K562 (cell line): ENCODE data around the gene MRM3. TPM values are rescaled to one million over a fixed set of nuclear protein-coding genes. Genes with fewer than 3 reads are reported as not detected.

ENCODE experiments used
- ASH1L ChIP-seq: fragments of 450-650 bp; IDR thresholded peaks from 2 replicates; pipeline ENCODE4 v1.6.1; 2018; ENCODE audit warnings: borderline replicate concordance, mild to moderate bottlenecking, low read depth; ENCODE audit not compliant: partially characterized antibody
- IFI16 ChIP-seq: fragments of 250-450 bp; sonication (Bioruptor Pico); IDR thresholded peaks from 2 replicates; pipeline ENCODE4 v2.1.2; 2022; ENCODE audit warnings: mild to moderate bottlenecking, inconsistent platforms
- MEIS2 ChIP-seq: fragments of 450-650 bp; IDR thresholded peaks from 2 replicates; pipeline ENCODE4 v1.6.1; 2014; ENCODE audit warnings: mild to moderate bottlenecking; ENCODE audit not compliant: partially characterized antibody
- MYBL2 ChIP-seq, 2 experiments: fragments of 450-650 bp in 1 of 2; sonication (generic) in 1 of 2; formaldehyde crosslinking in 1 of 2; IDR thresholded peaks; 2 replicates each; pipeline versions ENCODE4 v1.6.1 to v1.8.1; 2017 to 2022; ENCODE audit warnings: borderline replicate concordance in 1 of 2, inconsistent platforms in 1 of 2, low read depth in 1 of 2, mild to moderate bottlenecking in 1 of 2, missing genetic modification reagents in 1 of 2, moderate library complexity in 1 of 2
- NCOA2 ChIP-seq, 2 experiments: fragments of 450-650 bp; IDR thresholded peaks; 2 replicates each; pipeline ENCODE4 v1.6.1; 2018; ENCODE audit warnings: mild to moderate bottlenecking in 2 of 2, moderate library complexity in 1 of 2; ENCODE audit not compliant: partially characterized antibody in 2 of 2
- SNIP1 ChIP-seq: fragments of 450-650 bp; IDR thresholded peaks from 2 replicates; pipeline ENCODE4 v1.7.1; 2017; ENCODE audit warnings: low read depth, mild to moderate bottlenecking
- YY1 ChIP-seq, 3 experiments: IDR thresholded peaks; 2 replicates each; pipeline ENCODE4 v1.6.1; 2011; ENCODE audit warnings: low read length in 2 of 3, mild to moderate bottlenecking in 2 of 3, moderate library complexity in 2 of 3, borderline replicate concordance in 1 of 3, control low read depth in 1 of 3, low read depth in 1 of 3; ENCODE audit not compliant: insufficient read depth in 3 of 3, insufficient replicate concordance in 2 of 3, control insufficient read depth in 1 of 3, insufficient read length in 1 of 3; ENCODE audit errors: extremely low read depth in 1 of 3
- ZBTB1 ChIP-seq: sonication (generic); formaldehyde crosslinking; IDR thresholded peaks from 2 replicates; pipeline ENCODE4 v1.8.1; 2023; ENCODE audit warnings: missing genetic modification reagents, low read depth, mild to moderate bottlenecking, borderline replicate concordance
- ZKSCAN1 ChIP-seq: fragments of 150-350 bp; IDR thresholded peaks from 2 replicates; pipeline ENCODE4 v1.6.1; 2016; ENCODE audit warnings: low read depth, low read length
- ZNF12 ChIP-seq: sonication (generic); formaldehyde crosslinking; IDR thresholded peaks from 2 replicates; pipeline ENCODE4 v1.4.0; 2020; ENCODE audit warnings: mild to moderate bottlenecking, missing genetic modification reagents
- ZNF121 ChIP-seq: sonication (generic); formaldehyde crosslinking; conservative IDR thresholded peaks from 2 replicates; pipeline ENCODE4 v1.8.0; 2022; ENCODE audit warnings: missing genetic modification reagents
- ZNF165 ChIP-seq: fragments of 250-450 bp; sonication (Bioruptor Pico); IDR thresholded peaks from 2 replicates; pipeline ENCODE4 v1.4.0; 2020; ENCODE audit warnings: borderline replicate concordance
- ZNF224 ChIP-seq: sonication (generic); formaldehyde crosslinking; IDR thresholded peaks from 2 replicates; pipeline ENCODE4 v1.8.0; 2022; ENCODE audit warnings: mild to moderate bottlenecking, missing genetic modification reagents
- ZNF717 ChIP-seq: fragments of 250-450 bp; sonication (Bioruptor Pico); IDR thresholded peaks from 2 replicates; pipeline ENCODE4 v1.5.0; 2021
- polyA plus RNA-seq, 8 experiments: library from polyadenylated mRNA; depleted of rRNA in 4 of 8; stranded (reverse) in 5 of 8; unstranded in 3 of 8; fragments of >200 nt; fragmentation: Nextera tagmentation in 2 of 8; fragmentation: Illumina TruSeq in 1 of 8; extraction: Ambion mirVana in 2 of 8; extraction: Trizol in 1 of 8; gene quantifications; 2 replicates each; pipeline versions ENCODE4 v1.2.1 to v1.2.3, GENCODE V29; 2011 to 2014; ENCODE audit warnings: inconsistent platforms in 1 of 8, missing spikeins in 1 of 8
- total RNA-seq, 7 experiments: library from RNA; depleted of rRNA in 6 of 7; stranded (reverse); fragments of >200 nt in 6 of 7; fragmentation: Illumina TruSeq in 2 of 7; extraction: Trizol in 2 of 7; gene quantifications; 2 replicates each; pipeline versions ENCODE4 v1.2.1 to v1.2.3, GENCODE V29; 2011 to 2021; ENCODE audit warnings: low replicate concordance in 1 of 7
- TF ChIP-seq, protein P1 (sequence below): fragments of 150-350 bp; conservative IDR thresholded peaks from 2 replicates; pipeline ENCODE4 v1.6.1; 2014; ENCODE audit warnings: low read length
- TF ChIP-seq, protein P2 (sequence below), 2 experiments: fragments of 450-650 bp in 1 of 2; sonication (generic) in 1 of 2; formaldehyde crosslinking; conservative IDR thresholded peaks; 2 replicates each; pipeline versions ENCODE4 v1.4.0 to v1.8.1; 2020 to 2022; ENCODE audit warnings: mild to moderate bottlenecking in 1 of 2, missing genetic modification reagents in 1 of 2
- TF ChIP-seq, protein P3 (sequence below): sonication (generic); formaldehyde crosslinking; IDR thresholded peaks from 2 replicates; pipeline ENCODE4 v1.8.1; 2023; ENCODE audit warnings: mild to moderate bottlenecking, missing genetic modification reagents, moderate library complexity
- TF ChIP-seq, protein P4 (sequence below): IDR thresholded peaks from 3 replicates; pipeline ENCODE4 v1.6.1; 2011; ENCODE audit warnings: borderline replicate concordance, mild to moderate bottlenecking, moderate library complexity; ENCODE audit not compliant: insufficient read length; ENCODE audit errors: extremely low read depth

MRM3 gene
- total and polyA plus RNA-seq, 9 of the 15 experiments (the other 6 are each of a cell fraction or from before 2014, with no cell fraction given), result 2.4 to 24.8 (median 18.3) TPM

DNA sequence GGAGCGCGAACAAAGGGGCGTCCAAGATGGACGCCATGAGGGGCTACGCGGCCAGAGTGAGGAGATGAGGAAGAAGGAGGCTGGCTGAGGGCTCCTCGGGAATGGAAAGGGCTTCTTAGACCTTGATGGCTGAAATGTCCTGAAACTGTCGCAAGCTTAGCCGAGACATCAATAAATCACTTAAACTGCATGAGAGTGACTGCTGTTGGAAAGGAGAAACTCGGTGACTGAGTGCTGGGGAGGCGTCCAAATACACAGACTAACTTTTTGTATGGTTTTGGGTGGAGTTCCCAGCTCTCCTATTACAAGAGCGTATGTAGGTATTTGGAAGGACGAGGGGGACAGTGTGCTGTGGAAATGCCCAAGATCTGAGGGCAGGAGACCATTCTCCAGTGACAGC lies 28.7 kb upstream of the MRM3 start (continued):
- TF ChIP-seq YY1 (IDR thresholded peaks at IDR 0.05; ENCODE audit: borderline replicate concordance in 1 of 3, control insufficient read depth in 1 of 3, extremely low read depth in 1 of 3, insufficient read depth in 3 of 3, insufficient read length in 1 of 3, insufficient replicate concordance in 2 of 3, low read depth in 1 of 3, low read length in 2 of 3), result peak in 1 of 3 experiments; percentile 2
- TF ChIP-seq NCOA2 (IDR thresholded peaks at IDR 0.05; ENCODE audit: partially characterized antibody in 2 of 2), result no peak
- TF ChIP-seq, protein P1, sequence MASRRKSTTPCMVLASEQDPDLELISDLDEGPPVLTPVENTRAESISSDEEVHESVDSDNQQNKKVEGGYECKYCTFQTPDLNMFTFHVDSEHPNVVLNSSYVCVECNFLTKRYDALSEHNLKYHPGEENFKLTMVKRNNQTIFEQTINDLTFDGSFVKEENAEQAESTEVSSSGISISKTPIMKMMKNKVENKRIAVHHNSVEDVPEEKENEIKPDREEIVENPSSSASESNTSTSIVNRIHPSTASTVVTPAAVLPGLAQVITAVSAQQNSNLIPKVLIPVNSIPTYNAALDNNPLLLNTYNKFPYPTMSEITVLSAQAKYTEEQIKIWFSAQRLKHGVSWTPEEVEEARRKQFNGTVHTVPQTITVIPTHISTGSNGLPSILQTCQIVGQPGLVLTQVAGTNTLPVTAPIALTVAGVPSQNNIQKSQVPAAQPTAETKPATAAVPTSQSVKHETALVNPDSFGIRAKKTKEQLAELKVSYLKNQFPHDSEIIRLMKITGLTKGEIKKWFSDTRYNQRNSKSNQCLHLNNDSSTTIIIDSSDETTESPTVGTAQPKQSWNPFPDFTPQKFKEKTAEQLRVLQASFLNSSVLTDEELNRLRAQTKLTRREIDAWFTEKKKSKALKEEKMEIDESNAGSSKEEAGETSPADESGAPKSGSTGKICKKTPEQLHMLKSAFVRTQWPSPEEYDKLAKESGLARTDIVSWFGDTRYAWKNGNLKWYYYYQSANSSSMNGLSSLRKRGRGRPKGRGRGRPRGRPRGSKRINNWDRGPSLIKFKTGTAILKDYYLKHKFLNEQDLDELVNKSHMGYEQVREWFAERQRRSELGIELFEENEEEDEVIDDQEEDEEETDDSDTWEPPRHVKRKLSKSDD, result no peak
- TF ChIP-seq, protein P2, sequence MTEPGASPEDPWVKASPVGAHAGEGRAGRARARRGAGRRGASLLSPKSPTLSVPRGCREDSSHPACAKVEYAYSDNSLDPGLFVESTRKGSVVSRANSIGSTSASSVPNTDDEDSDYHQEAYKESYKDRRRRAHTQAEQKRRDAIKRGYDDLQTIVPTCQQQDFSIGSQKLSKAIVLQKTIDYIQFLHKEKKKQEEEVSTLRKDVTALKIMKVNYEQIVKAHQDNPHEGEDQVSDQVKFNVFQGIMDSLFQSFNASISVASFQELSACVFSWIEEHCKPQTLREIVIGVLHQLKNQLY (CRISPR knock-in tag; conservative IDR thresholded peaks at IDR 0.05), result no peak
- TF ChIP-seq, protein P3, sequence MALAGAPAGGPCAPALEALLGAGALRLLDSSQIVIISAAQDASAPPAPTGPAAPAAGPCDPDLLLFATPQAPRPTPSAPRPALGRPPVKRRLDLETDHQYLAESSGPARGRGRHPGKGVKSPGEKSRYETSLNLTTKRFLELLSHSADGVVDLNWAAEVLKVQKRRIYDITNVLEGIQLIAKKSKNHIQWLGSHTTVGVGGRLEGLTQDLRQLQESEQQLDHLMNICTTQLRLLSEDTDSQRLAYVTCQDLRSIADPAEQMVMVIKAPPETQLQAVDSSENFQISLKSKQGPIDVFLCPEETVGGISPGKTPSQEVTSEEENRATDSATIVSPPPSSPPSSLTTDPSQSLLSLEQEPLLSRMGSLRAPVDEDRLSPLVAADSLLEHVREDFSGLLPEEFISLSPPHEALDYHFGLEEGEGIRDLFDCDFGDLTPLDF (CRISPR knock-in tag), result no peak
- no peak for TF ChIP-seq ZKSCAN1
- no peak for TF ChIP-seq MYBL2 (IDR thresholded peaks at IDR 0.05; ENCODE audit: low read depth)
- TF ChIP-seq MYBL2 (CRISPR knock-in tag; IDR thresholded peaks at IDR 0.05; ENCODE audit: borderline replicate concordance), result no peak
- TF ChIP-seq ZNF224 (CRISPR knock-in tag), result no peak
- TF ChIP-seq ZNF165 (CRISPR knock-in tag), result no peak
- no peak for TF ChIP-seq ZBTB1 (CRISPR knock-in tag)
- TF ChIP-seq IFI16 (CRISPR knock-in tag), result no peak
- TF ChIP-seq ZNF717, result no peak
- peak; percentile 71 for TF ChIP-seq MEIS2
- TF ChIP-seq, protein P4, sequence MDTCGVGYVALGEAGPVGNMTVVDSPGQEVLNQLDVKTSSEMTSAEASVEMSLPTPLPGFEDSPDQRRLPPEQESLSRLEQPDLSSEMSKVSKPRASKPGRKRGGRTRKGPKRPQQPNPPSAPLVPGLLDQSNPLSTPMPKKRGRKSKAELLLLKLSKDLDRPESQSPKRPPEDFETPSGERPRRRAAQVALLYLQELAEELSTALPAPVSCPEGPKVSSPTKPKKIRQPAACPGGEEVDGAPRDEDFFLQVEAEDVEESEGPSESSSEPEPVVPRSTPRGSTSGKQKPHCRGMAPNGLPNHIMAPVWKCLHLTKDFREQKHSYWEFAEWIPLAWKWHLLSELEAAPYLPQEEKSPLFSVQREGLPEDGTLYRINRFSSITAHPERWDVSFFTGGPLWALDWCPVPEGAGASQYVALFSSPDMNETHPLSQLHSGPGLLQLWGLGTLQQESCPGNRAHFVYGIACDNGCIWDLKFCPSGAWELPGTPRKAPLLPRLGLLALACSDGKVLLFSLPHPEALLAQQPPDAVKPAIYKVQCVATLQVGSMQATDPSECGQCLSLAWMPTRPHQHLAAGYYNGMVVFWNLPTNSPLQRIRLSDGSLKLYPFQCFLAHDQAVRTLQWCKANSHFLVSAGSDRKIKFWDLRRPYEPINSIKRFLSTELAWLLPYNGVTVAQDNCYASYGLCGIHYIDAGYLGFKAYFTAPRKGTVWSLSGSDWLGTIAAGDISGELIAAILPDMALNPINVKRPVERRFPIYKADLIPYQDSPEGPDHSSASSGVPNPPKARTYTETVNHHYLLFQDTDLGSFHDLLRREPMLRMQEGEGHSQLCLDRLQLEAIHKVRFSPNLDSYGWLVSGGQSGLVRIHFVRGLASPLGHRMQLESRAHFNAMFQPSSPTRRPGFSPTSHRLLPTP, result no peak
- TF ChIP-seq ZNF121 (CRISPR knock-in tag), result no peak
- no peak for TF ChIP-seq ASH1L
- TF ChIP-seq SNIP1, result no peak
- no peak for TF ChIP-seq ZNF12 (CRISPR knock-in tag)
